GM23338 (cell line): Measurements from ENCODE around the gene STOX2. TPM values are rescaled to one million over a fixed set of nuclear protein-coding genes. Genes with fewer than 3 reads are reported as not detected.

Source experiments
- ATAC-seq: fragments of 200-7000 bp; cut with Tn5 transposase; 3 replicates; pipeline ENCODE4 v1.9.1; 2020
- DNase-seq: peaks from one replicate; pipeline ENCODE4 v3.0.0-alpha.2; 2015; ENCODE audit warnings: low spot score
- H2AFZ ChIP-seq: fragments of 200-600 bp; sonication (generic); 2 replicates; pipeline ENCODE4 v1.8.0; 2016; ENCODE audit warnings: antibody characterized with exemption, mild to moderate bottlenecking, moderate library complexity
- H3F3A ChIP-seq: fragments of 200-600 bp; sonication (generic); replicated peaks from 2 replicates; pipeline ENCODE4 v1.8.0; 2017; ENCODE audit warnings: antibody characterized with exemption, mixed run types, low read depth
- H3K27ac ChIP-seq: fragments of 200-600 bp; sonication (generic); 2 replicates; pipeline ENCODE4 v1.6.1; 2016; ENCODE audit warnings: low read depth
- H3K27me3 ChIP-seq: fragments of 200-600 bp; sonication (generic); 2 replicates; pipeline ENCODE4 v1.8.0; 2016; ENCODE audit warnings: mild to moderate bottlenecking, mixed run types, moderate library complexity; ENCODE audit not compliant: insufficient read depth
- H3K36me3 ChIP-seq: fragments of 200-600 bp; sonication (generic); 2 replicates; pipeline ENCODE4 v1.8.0; 2016; ENCODE audit warnings: mild to moderate bottlenecking; ENCODE audit not compliant: insufficient read depth
- H3K4me1 ChIP-seq: fragments of 200-600 bp; sonication (generic); 2 replicates; pipeline ENCODE4 v1.8.0; 2016; ENCODE audit warnings: mild to moderate bottlenecking, moderate library complexity; ENCODE audit not compliant: insufficient read depth
- H3K4me2 ChIP-seq: fragments of 200-600 bp; sonication (generic); 2 replicates; pipeline ENCODE4 v1.7.1; 2017; ENCODE audit warnings: mixed run types
- H3K4me3 ChIP-seq: fragments of 200-600 bp; sonication (generic); 2 replicates; pipeline ENCODE4 v1.6.1; 2016; ENCODE audit warnings: mixed run types
- H3K79me2 ChIP-seq: fragments of 200-600 bp; sonication (generic); replicated peaks from 2 replicates; pipeline ENCODE4 v1.8.0; 2017; ENCODE audit warnings: mild to moderate bottlenecking; ENCODE audit not compliant: insufficient read depth
- H3K9me2 ChIP-seq: fragments of 200-600 bp; sonication (generic); 2 replicates; pipeline ENCODE4 v1.8.0; 2017; ENCODE audit not compliant: insufficient read depth
- H4K20me1 ChIP-seq: fragments of 200-600 bp; sonication (generic); replicated peaks from 2 replicates; pipeline ENCODE4 v1.8.0; 2017; ENCODE audit warnings: mild to moderate bottlenecking; ENCODE audit not compliant: insufficient read depth
- H3K27ac Mint-ChIP-seq: 2 replicates; pipeline ENCODE4 v1.8.0; 2020; ENCODE audit warnings: inconsistent platforms, mild to moderate bottlenecking, moderate library complexity, mixed read lengths
- H3K27me3 Mint-ChIP-seq: 3 replicates; pipeline ENCODE4 v1.8.0; 2022; ENCODE audit warnings: low read depth, mild to moderate bottlenecking, moderate library complexity, mixed read lengths, inconsistent platforms; ENCODE audit not compliant: insufficient read depth, poor library complexity
- H3K36me3 Mint-ChIP-seq: 3 replicates; pipeline ENCODE4 v1.8.0; 2021; ENCODE audit warnings: low read depth, mild to moderate bottlenecking, inconsistent platforms, moderate library complexity, mixed read lengths
- H3K4me1 Mint-ChIP-seq: 3 replicates; pipeline ENCODE4 v1.8.0; 2020; ENCODE audit warnings: mild to moderate bottlenecking, inconsistent platforms, mixed read lengths
- H3K4me3 Mint-ChIP-seq: 3 replicates; pipeline ENCODE4 v1.8.0; 2021; ENCODE audit warnings: moderate library complexity, mild to moderate bottlenecking, inconsistent platforms, mixed read lengths
- H3K9me3 Mint-ChIP-seq: 3 replicates; pipeline ENCODE4 v1.8.0; 2020; ENCODE audit warnings: moderate library complexity, mild to moderate bottlenecking, inconsistent platforms, mixed read lengths
- EZH2 ChIP-seq: fragments of 200-600 bp; sonication (generic); IDR thresholded peaks from one replicate; pipeline ENCODE4 v1.8.0; 2017; ENCODE audit warnings: antibody characterized with exemption, mild to moderate bottlenecking, low read depth; ENCODE audit not compliant: unreplicated experiment
- EZH2phosphoT487 ChIP-seq: fragments of 200-600 bp; sonication (generic); IDR thresholded peaks from one replicate; pipeline ENCODE4 v1.8.1; 2018; ENCODE audit warnings: antibody characterized with exemption; ENCODE audit not compliant: unreplicated experiment
- JUNB ChIP-seq: IDR thresholded peaks from one replicate; pipeline ENCODE4 v1.6.1; 2016; ENCODE audit warnings: antibody characterized with exemption; ENCODE audit not compliant: unreplicated experiment
- NANOG ChIP-seq: IDR thresholded peaks from 2 replicates; pipeline ENCODE4 v1.6.1; 2016; ENCODE audit warnings: antibody characterized with exemption, borderline replicate concordance
- POLR2AphosphoS5 ChIP-seq: IDR thresholded peaks from 2 replicates; pipeline ENCODE4 v1.6.1; 2016; ENCODE audit warnings: antibody characterized with exemption, low read depth
- REST ChIP-seq: IDR thresholded peaks from one replicate; pipeline ENCODE4 v1.6.1; 2018; ENCODE audit warnings: antibody characterized with exemption; ENCODE audit not compliant: unreplicated experiment
- STAT1 ChIP-seq: IDR thresholded peaks from one replicate; pipeline ENCODE4 v1.6.1; 2016; ENCODE audit warnings: antibody characterized with exemption; ENCODE audit not compliant: unreplicated experiment
- ZNF114 ChIP-seq: fragments of 250-450 bp; sonication (Bioruptor Pico); IDR thresholded peaks from 2 replicates; pipeline ENCODE4 v1.5.0; 2020; ENCODE audit warnings: mild to moderate bottlenecking, moderate library complexity
- ZNF331 ChIP-seq: fragments of 250-450 bp; sonication (Bioruptor Pico); IDR thresholded peaks from 2 replicates; pipeline ENCODE4 v1.5.0; 2020; ENCODE audit warnings: low read depth, mild to moderate bottlenecking, moderate library complexity
- polyA plus RNA-seq: library from polyadenylated mRNA; unstranded; fragments of >200 nt; fragmentation: Nextera tagmentation; extraction: Ambion mirVana; gene quantifications from 2 replicates; pipeline ENCODE4 v1.2.1, GENCODE V29; 2016
- total RNA-seq: library from RNA; depleted of rRNA; stranded (reverse); fragments of >200 nt; shearing (Covaris generic); gene quantifications from 2 replicates; pipeline ENCODE4 v1.2.3, GENCODE V29; 2014
- TF ChIP-seq, protein P1 (sequence below): fragments of 250-450 bp; sonication (Bioruptor Pico); IDR thresholded peaks from 2 replicates; pipeline ENCODE4 v1.5.0; 2020; ENCODE audit warnings: mild to moderate bottlenecking, moderate library complexity
- TF ChIP-seq, protein P2 (sequence below): IDR thresholded peaks from 2 replicates; pipeline ENCODE4 v1.6.1; 2016; ENCODE audit warnings: antibody characterized with exemption

The STOX2 gene
- total and polyA plus RNA-seq, 2 experiments from 2014 or later, result 19.8 to 20.6 TPM

- no peak for TF ChIP-seq REST
- no peak for TF ChIP-seq JUNB
- no peak for TF ChIP-seq STAT1
- no peak for TF ChIP-seq ZNF331 (CRISPR knock-in tag)
Measured at GRCh38 chr4:183977707-183978106, 72.6 kb downstream of the STOX2 start (continued).

DNA sequence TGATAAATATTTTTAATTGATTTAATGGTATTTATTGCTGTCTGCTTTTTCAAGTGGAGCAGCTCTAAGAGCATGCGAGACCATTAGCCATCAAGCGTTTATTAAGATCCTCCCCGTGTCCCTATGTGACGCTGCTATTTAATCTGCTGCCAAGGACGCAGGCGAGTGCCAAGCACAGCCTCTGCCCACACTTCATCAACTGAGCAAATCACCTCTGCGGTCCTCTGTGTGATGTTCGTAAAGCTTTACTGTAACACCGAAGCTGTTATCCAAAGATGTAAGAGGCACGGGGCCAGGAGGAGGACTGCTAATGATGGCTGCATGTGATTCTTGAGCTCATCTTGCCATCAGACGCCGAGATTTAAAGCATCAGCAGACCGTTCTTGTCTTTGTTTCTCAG, 79.5 kb downstream of the STOX2 start:
- no peak overlapping the region for H3K27ac Mint-ChIP-seq
- Histone ChIP-seq H3K4me2 (no peak overlapping the region), H4K20me1 (no peaks in the 10 kb centered on the region; the same call in 1 of the 2 replicates), H3F3A (no peaks in the 10 kb centered on the region), H3K36me3 (no peaks in the 10 kb centered on the region), H3K79me2 (peaks cover 52% of the 10 kb centered on the region), H3K4me1 (peaks cover 28% of the 10 kb centered on the region), H3K9me2 (no peaks in the 10 kb centered on the region), H3K27me3 (no peaks in the 10 kb centered on the region), H2AFZ (no peak overlapping the region), H3K4me3 (no peak overlapping the region), H3K27ac (no peak overlapping the region)
- no peak overlapping the region for H3K4me3 Mint-ChIP-seq
- DNase-seq (no peak), ATAC-seq (no peak)
- H3K36me3 Mint-ChIP-seq, result no peaks in the 10 kb centered on the region
- H3K4me1 Mint-ChIP-seq, result peaks cover 3% of the 10 kb centered on the region
- peaks cover 5% of the 10 kb centered on the region for H3K27me3 Mint-ChIP-seq
- no peaks in the 10 kb centered on the region for H3K9me3 Mint-ChIP-seq
- no peak for TF ChIP-seq EZH2
- TF ChIP-seq POLR2AphosphoS5, result no peak
- no peak for TF ChIP-seq REST
- no peak for TF ChIP-seq NANOG
- TF ChIP-seq EZH2phosphoT487, result no peak
- TF ChIP-seq, protein P1, sequence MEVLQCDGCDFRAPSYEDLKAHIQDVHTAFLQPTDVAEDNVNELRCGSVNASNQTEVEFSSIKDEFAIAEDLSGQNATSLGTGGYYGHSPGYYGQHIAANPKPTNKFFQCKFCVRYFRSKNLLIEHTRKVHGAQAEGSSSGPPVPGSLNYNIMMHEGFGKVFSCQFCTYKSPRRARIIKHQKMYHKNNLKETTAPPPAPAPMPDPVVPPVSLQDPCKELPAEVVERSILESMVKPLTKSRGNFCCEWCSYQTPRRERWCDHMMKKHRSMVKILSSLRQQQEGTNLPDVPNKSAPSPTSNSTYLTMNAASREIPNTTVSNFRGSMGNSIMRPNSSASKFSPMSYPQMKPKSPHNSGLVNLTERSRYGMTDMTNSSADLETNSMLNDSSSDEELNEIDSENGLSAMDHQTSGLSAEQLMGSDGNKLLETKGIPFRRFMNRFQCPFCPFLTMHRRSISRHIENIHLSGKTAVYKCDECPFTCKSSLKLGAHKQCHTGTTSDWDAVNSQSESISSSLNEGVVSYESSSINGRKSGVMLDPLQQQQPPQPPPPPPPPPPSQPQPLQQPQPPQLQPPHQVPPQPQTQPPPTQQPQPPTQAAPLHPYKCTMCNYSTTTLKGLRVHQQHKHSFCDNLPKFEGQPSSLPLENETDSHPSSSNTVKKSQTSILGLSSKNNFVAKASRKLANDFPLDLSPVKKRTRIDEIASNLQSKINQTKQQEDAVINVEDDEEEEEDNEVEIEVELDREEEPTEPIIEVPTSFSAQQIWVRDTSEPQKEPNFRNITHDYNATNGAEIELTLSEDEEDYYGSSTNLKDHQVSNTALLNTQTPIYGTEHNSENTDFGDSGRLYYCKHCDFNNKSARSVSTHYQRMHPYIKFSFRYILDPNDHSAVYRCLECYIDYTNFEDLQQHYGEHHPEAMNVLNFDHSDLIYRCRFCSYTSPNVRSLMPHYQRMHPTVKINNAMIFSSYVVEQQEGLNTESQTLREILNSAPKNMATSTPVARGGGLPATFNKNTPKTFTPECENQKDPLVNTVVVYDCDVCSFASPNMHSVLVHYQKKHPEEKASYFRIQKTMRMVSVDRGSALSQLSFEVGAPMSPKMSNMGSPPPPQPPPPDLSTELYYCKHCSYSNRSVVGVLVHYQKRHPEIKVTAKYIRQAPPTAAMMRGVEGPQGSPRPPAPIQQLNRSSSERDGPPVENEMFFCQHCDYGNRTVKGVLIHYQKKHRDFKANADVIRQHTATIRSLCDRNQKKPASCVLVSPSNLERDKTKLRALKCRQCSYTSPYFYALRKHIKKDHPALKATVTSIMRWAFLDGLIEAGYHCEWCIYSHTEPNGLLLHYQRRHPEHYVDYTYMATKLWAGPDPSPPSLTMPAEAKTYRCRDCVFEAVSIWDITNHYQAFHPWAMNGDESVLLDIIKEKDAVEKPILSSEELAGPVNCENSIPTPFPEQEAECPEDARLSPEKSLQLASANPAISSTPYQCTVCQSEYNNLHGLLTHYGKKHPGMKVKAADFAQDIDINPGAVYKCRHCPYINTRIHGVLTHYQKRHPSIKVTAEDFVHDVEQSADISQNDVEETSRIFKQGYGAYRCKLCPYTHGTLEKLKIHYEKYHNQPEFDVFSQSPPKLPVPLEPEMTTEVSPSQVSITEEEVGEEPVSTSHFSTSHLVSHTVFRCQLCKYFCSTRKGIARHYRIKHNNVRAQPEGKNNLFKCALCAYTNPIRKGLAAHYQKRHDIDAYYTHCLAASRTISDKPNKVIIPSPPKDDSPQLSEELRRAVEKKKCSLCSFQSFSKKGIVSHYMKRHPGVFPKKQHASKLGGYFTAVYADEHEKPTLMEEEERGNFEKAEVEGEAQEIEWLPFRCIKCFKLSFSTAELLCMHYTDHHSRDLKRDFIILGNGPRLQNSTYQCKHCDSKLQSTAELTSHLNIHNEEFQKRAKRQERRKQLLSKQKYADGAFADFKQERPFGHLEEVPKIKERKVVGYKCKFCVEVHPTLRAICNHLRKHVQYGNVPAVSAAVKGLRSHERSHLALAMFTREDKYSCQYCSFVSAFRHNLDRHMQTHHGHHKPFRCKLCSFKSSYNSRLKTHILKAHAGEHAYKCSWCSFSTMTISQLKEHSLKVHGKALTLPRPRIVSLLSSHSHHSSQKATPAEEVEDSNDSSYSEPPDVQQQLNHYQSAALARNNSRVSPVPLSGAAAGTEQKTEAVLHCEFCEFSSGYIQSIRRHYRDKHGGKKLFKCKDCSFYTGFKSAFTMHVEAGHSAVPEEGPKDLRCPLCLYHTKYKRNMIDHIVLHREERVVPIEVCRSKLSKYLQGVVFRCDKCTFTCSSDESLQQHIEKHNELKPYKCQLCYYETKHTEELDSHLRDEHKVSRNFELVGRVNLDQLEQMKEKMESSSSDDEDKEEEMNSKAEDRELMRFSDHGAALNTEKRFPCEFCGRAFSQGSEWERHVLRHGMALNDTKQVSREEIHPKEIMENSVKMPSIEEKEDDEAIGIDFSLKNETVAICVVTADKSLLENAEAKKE (CRISPR knock-in tag), result no peak
- TF ChIP-seq ZNF114 (CRISPR knock-in tag), result no peak
- TF ChIP-seq, protein P2, sequence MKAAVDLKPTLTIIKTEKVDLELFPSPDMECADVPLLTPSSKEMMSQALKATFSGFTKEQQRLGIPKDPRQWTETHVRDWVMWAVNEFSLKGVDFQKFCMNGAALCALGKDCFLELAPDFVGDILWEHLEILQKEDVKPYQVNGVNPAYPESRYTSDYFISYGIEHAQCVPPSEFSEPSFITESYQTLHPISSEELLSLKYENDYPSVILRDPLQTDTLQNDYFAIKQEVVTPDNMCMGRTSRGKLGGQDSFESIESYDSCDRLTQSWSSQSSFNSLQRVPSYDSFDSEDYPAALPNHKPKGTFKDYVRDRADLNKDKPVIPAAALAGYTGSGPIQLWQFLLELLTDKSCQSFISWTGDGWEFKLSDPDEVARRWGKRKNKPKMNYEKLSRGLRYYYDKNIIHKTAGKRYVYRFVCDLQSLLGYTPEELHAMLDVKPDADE, result no peak
- no peak for TF ChIP-seq ZNF331 (CRISPR knock-in tag)
- no peak for TF ChIP-seq STAT1
